Stimulated activated effector memory CD8-positive, alpha-beta T cell treated with anti-CD3 and anti-CD28 coated beads, Interleukin-12 subunit alpha, Interleukin-12 subunit beta, amount 100 ng/mL, for 72 hours (primary cell): ENCODE results near the gene NTN3.
A peak's percentile ranks its signal among the peaks of the same experiment; 100 is the strongest.
"Not testable (repeated sequence)": the region's sequence is repeated elsewhere in the genome, so short reads cannot be mapped to it uniquely, and the experiment has no call there.

Experiments
- ATAC-seq: fragments of 150-1000 bp; cut with Tn5 transposase; 2 replicates; pipeline ENCODE4 v1.10.0; 2021
- DNase-seq, 2 donors: peaks; one replicate each; pipeline ENCODE4 v3.0.0; 2021 to 2022; ENCODE audit warnings: low spot score in 2 of 2
- H3K27ac Mint-ChIP-seq: one replicate; pipeline ENCODE4 v1.8.0; 2022; ENCODE audit warnings: mild to moderate bottlenecking, mixed read lengths
- H3K36me3 Mint-ChIP-seq: one replicate; pipeline ENCODE4 v1.8.0; 2022; ENCODE audit warnings: mild to moderate bottlenecking, mixed read lengths
- H3K4me1 Mint-ChIP-seq: one replicate; pipeline ENCODE4 v1.8.0; 2022; ENCODE audit warnings: mixed read lengths
- H3K4me3 Mint-ChIP-seq: one replicate; pipeline ENCODE4 v1.8.0; 2022; ENCODE audit warnings: mild to moderate bottlenecking, mixed read lengths
- H3K9me3 Mint-ChIP-seq: one replicate; pipeline ENCODE4 v1.8.0; 2022; ENCODE audit warnings: mixed read lengths

NTN3 gene

DNA sequence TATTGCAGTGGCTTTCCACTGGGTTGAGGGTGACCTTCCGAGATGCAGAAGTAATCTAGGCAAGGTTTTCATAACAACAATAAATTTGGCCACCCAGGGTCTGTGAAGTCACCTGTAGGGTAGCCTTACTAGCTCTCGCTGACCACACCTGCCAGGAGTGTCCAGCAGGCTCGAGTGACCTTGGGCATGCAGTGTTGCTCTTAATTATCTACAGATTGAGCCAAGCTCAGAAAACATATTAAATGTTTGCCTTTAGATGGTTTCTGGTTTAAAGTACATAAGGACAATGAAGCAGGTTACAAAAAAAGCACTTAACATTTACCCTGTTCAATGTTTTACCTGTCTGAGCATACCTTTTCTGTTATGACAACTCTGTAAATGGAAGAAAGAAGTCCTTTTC lies 5.6 kb downstream of the NTN3 start:
- Mint-ChIP-seq H3K36me3 (peaks cover 13% of the 10 kb centered on the region), H3K27ac (no peak overlapping the region), H3K9me3 (no peaks in the 10 kb centered on the region), H3K4me1 (peaks cover 27% of the 10 kb centered on the region), H3K4me3 (peak overlapping the region; percentile 71)
- ATAC-seq: no peak
- DNase-seq: no peak

DNA sequence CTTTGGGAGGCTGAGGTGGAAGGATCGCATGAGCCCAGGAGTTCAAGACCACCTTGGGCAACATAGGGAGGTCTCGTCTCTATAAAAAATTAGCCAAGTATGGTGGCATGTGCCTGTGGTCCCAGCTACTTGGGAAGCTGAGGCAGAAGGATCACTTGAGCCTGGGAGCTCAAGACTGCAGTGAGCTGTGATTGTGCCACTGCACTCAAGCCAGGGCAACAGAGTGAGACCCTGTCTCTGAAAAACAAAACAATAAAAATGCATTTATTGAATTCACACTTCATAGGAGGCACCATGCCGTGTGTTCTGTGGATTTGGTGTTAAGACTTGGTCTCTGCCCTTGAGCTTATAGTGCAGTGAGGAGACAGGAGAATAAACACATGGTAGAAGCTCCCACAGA lies 6.2 kb downstream of the NTN3 start:
- H3K27ac Mint-ChIP-seq: peak overlapping the region; percentile 70
- no peaks in the 10 kb centered on the region for H3K9me3 Mint-ChIP-seq

DNA sequence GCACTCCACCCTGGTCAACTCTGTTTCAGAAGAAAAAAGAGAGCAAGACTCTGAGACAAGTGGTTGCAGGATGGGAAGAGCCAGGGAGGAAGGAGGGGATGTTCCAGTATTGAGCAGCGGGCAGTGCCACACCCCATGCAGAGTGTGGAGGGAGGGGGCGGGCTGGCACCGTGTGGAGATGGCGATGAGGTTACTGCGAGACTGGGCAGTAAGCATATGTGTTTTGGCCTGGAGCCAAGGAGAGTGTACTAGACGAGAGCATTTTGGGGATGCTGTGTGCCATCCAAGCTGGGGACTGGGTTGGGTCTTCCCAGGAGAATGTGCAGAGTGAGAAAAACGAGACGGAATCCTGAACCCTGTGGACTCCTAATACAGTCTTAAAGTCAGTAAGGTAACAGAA lies 7.2 kb downstream of the NTN3 start:
- peaks cover 13% of the 10 kb centered on the region for H3K36me3 Mint-ChIP-seq
- no peak overlapping the region for H3K4me3 Mint-ChIP-seq
- DNase-seq (no peak), ATAC-seq (no peak)
- H3K27ac Mint-ChIP-seq: no peak overlapping the region
- H3K4me1 Mint-ChIP-seq: peaks cover 35% of the 10 kb centered on the region
- no peaks in the 10 kb centered on the region for H3K9me3 Mint-ChIP-seq

More for the DNA sequence above, 6.2 kb downstream of the NTN3 start:
- H3K4me3 Mint-ChIP-seq: no peak overlapping the region
- no peak for DNase-seq
- H3K4me1 Mint-ChIP-seq: peaks cover 33% of the 10 kb centered on the region
- H3K36me3 Mint-ChIP-seq: peaks cover 13% of the 10 kb centered on the region
- ATAC-seq: no peak

DNA sequence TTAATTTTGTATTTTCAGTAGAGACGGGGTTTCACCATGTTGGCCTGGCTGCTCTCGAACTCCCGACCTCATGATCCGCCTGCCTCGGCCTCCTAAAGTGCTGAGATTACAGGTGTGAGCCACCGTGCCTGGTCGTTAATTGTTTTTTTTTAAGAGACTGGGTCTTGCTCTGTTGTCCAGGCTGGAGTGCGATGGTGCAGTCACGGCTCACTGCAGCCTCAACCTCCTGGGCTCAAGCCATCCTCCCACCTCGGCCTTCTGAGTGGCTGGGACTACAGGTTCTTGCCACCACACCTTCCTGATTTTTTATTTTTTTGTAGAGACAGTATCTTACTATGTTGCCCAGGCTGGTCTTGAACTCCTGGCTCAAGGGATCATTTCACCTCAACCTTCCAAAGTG lies 8.9 kb downstream of the NTN3 start:
- not testable (repeated sequence) for DNase-seq, ATAC-seq, H3K9me3 Mint-ChIP-seq, H3K4me3 Mint-ChIP-seq
- Mint-ChIP-seq H3K27ac (peak overlapping the region; percentile 12), H3K36me3 (peaks cover 13% of the 10 kb centered on the region), H3K4me1 (peaks cover 51% of the 10 kb centered on the region)

DNA sequence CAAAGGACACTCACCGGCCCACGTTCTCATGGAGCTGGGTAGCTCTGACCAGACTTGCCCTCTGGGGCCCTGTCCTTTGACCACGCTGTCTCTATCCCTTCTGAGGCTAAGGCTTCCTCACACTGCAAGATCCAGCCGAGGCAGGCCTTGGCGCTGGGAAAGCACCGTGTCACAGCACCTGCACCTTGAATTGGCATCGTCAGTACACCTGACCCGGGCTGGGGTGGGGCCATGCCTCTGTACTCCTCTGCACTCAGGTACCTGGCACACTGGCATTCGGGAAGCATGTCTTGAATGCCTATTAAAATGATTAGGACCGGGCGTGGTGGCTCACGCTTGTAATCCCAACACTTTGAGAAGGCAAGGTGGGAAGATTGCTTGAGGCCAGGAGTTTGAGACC lies 9.9 kb downstream of the NTN3 start:
- no peak overlapping the region for H3K4me3 Mint-ChIP-seq
- DNase-seq (no peak), ATAC-seq (no peak)
- H3K36me3 Mint-ChIP-seq: peaks cover 13% of the 10 kb centered on the region
- peaks cover 53% of the 10 kb centered on the region for H3K4me1 Mint-ChIP-seq
- H3K9me3 Mint-ChIP-seq: no peaks in the 10 kb centered on the region
- peak overlapping the region; percentile 12 for H3K27ac Mint-ChIP-seq

DNA sequence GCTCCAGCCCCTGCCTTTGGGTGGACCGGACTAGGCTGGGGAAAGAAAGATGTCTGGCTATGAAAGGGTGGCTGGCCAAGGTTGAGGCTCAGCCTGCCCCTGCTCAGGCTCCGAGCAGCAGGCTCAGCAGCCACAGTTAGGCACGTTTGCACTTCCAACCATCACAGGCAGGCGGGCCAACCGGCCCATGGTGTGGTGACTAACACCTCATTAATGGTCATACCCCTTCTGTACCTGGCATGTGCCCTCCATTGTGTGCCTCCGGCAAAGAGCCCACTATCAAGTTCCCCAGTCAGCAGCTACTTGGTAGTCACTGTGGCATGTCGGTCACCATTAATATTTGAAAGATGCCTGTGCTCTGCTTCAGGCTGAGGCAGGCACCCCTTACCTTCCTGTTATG lies 10.6 kb downstream of the NTN3 start:
- H3K36me3 Mint-ChIP-seq: peaks cover 13% of the 10 kb centered on the region
- DNase-seq (no peak), ATAC-seq (no peak)
- H3K27ac Mint-ChIP-seq: peak overlapping the region; percentile 82
- H3K4me1 Mint-ChIP-seq: peaks cover 51% of the 10 kb centered on the region
- H3K9me3 Mint-ChIP-seq: no peaks in the 10 kb centered on the region
- no peak overlapping the region for H3K4me3 Mint-ChIP-seq

DNA sequence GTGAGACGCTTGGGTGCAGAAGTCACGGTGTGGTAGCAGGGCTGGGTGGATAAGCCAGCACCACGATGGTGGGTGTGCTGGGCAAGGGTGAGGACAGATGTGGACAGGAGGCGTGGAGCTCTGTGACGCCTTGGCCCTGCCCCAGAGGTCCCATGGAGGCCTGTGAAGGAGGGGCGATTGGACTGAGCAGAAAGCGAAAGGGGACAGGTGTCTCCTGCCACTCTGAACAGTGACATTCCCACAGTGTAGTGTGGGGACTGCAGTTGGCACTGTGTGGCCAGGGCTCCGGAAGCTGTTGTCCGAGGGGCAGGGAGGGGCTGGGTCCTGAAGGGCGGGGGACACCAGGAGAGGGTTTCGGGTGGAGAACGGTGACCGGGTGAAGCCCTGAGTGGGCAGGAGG lies 11.2 kb downstream of the NTN3 start:
- Mint-ChIP-seq H3K9me3 (no peaks in the 10 kb centered on the region), H3K27ac (peak overlapping the region; percentile 82), H3K36me3 (peaks cover 13% of the 10 kb centered on the region), H3K4me1 (peaks cover 52% of the 10 kb centered on the region), H3K4me3 (no peak overlapping the region)
- DNase-seq (no peak), ATAC-seq (no peak)

DNA sequence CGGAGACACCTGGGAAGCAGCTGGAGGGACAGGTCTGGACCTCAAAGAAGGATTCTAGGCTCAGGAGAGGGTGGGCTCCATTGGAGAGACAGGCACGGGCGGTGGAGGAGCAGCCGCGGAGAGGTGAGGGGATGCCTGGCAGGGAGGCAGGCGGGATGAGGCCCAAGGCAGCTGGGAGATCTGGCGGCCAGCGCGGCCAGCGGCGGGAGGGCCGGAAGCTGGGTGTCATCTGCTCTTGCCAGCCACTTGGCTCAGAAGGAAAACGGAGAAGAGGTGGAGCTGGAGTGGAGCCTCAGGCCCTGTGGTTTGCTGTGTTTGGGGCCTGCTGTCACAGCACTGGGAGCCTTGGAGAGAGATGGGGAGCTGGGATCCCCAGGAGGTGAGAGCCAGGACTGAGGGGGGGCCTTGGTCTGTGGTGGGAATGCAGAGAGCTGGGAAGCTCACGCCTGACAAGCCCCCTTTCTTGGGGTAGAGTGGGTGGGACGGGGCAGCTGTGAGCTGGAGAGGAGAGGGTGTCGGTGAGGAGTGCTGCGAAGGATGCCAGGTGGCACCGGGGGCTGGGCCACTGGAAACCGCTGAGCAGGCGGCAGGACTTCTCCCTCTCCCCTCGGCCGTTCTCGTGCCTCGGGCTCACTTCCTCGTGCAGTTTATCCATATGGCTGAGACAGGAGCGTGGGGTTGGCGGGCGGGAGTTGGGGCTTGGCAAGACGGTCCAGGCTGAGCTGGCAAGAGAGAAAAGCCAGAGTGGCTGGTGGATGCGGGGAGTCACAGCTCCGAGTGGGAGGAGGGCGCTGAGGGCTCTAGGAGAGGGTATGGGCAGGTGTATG lies 11.8 kb downstream of the NTN3 start:
- H3K9me3 Mint-ChIP-seq: no peaks in the 10 kb centered on the region
- H3K4me1 Mint-ChIP-seq: peaks cover 51% of the 10 kb centered on the region
- no peak overlapping the region for H3K4me3 Mint-ChIP-seq
- DNase-seq: no peak
- no peak for ATAC-seq
- peak overlapping the region; percentile 82 for H3K27ac Mint-ChIP-seq
- peaks cover 7% of the 10 kb centered on the region for H3K36me3 Mint-ChIP-seq

DNA sequence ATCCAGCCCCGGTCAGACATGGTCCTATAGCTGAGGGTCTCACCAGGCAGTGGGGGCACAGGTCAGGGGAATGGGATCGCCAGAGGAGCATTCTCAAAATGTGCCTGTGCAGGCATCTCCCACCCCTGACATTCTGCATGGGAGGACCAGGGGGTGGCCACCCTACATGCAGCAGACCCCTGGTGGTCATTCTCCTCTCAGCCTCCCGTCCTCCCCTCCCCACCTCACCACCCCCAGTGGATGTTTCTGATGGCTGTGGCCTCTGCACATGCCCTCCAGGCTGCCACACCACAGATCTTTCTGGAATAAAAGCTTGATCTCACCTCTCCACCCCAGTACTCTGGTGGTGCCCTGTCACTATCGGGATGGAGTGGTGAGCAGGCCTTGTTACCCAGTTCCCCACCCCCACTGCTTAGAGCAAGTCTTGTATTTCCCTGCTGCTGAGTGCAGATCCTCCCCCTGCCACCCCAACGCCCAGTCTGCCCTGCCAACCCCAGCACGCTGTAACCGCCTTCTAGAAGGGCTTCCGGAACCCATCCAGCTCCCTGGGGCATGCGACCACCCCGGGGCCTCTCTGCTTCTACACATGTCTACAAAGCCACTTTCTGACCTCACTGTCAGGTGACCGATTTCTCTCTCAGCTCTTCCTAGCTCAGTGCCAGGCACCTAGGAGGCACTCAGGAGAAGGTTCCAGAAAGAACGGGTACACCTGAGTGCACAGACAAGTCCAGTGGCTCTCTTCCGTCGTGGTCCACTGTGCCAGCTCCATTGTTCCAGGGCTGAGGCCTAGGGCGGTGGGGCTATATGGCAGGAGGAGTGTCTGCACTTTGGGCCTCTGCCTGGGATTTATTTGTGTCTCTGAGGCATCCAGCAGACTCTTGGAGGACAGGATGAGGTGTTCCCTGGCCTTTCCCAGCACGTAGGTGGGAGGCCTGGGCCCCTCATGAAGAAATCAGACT lies 13.1 kb downstream of the NTN3 start:
- Mint-ChIP-seq H3K9me3 (no peaks in the 10 kb centered on the region), H3K27ac (peak overlapping the region; percentile 82), H3K4me3 (no peak overlapping the region), H3K36me3 (no peaks in the 10 kb centered on the region), H3K4me1 (peaks cover 50% of the 10 kb centered on the region)
- DNase-seq (no peak), ATAC-seq (no peak)

DNA sequence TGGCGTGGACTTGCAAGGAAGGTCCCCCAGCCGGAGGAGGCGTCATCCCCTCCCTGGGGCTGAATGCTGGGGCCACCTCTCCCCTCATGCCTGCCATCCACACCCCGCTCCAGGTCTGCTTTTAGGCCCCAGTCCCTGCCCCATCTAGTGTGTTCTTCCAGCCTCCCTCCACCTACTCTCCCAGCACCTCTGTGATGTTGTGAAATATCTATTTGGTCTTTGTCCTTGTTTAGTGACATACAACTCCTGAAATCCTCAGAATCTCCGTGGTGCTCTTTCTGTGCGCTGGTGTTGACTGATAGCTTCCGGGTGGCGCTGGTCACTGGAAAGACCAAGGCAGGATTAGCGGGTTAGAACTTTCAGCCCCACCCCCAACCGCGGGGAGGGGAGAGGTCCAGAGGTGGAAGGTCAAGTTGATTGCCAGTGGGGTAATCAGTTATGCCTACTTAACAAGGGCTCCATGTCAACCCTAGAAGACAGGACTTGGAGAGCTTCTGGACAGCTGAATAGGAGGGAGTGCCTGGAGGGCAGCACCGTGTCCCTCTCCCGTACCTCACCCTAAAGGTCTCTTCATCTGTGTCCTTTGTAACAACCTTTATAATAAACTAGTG lies 13.9 kb downstream of the NTN3 start:
- Mint-ChIP-seq H3K9me3 (no peaks in the 10 kb centered on the region), H3K4me1 (peaks cover 50% of the 10 kb centered on the region), H3K4me3 (no peak overlapping the region), H3K36me3 (no peaks in the 10 kb centered on the region), H3K27ac (peak overlapping the region; percentile 82)
- ATAC-seq (no peak), DNase-seq (no peak)

DNA sequence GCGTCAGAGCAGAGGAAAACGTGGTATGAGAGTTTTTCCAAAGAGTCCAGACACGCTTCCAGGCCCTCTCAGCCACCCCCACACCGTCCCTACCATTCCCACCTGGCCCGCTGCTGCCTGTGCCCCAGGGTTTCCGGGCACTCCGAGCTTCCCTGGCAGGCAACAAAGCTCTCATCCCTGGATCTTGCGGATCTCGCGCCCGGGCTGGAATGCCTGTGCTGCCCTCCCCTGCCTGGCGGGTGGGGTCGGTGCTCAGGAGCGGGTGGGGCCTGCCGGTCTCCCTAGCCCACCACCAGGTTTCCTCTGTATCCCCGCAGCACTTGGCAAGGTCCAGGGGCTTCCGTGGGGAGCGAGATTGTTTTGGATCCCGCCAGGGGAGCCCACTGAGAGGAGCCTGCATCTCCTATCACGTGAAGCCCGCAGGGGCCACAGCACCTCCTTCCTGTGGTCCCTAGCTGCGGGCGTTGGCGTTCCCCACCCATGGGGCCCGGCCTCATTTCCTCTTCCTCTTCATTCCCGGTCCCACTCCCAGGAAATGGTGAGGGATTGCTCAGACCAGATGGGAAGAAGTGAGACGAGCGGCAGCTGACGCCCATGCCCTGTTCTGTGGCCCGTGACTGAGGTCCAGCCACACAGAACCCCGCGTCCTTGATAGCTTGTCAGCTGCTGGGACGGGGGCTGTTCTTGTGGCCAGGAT lies 14.9 kb downstream of the NTN3 start:
- Mint-ChIP-seq H3K9me3 (no peaks in the 10 kb centered on the region), H3K4me1 (peaks cover 50% of the 10 kb centered on the region), H3K36me3 (no peaks in the 10 kb centered on the region), H3K4me3 (no peak overlapping the region), H3K27ac (peak overlapping the region; percentile 93)
- DNase-seq (no peak), ATAC-seq (no peak)

DNA sequence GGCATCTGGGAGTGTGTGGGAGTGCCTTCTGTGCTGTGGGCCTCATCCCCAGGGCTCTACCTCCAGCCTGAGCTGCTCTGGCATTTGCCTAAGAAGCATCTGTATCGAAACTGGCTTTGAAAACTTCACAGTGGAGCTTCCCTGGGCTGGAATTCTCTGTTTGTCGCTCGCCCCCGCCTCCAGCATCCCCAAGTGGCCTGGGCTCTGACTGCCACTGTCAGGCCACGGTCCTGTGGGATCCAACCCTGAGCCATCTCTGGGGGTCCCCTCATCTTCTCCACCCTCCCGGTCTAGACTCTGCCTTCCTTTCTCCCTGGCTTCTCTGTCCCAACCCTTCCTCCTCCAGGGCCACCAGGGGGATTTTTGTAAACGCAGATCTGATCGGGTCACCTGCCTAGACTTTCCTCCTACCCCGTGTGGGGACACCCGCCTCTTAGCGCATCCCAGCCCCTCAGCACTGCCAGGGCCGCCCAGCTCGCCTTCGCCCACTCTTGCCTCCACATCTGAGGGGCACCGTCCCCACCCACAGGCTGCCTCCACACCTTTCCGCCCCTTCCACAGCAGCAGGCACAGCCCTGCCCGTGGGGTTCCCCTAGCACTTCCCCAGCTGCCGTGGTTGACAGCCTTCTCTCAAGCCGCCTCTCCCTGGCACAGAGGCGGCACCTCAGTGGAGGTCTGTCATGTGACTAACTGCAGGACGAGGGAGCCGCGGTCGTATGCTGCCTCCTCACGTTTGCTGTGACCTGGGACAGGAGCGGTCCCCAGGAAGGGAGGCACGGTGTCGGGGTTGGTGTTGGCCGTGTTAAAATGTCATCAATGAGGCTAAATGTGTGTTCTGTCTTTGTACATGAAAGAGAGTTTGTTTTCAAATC lies 15.8 kb downstream of the NTN3 start:
- Mint-ChIP-seq H3K36me3 (no peaks in the 10 kb centered on the region), H3K4me3 (peak overlapping the region; percentile 64)
- ATAC-seq: peak; percentile 94

DNA sequence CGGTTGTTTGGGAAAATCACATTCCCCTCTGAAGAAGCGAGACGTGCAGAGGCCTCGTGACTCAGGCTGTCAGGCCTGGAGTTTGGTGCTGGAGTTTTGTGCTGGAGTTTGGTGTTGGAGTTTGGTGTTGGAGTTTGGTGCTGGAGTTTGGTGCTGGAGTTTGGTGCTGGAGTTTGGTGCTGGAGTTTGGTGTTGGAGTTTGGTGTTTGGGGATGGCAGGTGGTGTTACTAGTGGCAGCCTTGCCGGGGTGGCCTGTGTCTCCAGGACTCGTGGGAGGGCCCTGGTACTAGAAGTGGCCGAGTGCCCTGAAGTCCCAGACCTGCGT lies 16.4 kb downstream of the NTN3 start:
- H3K36me3 Mint-ChIP-seq: no peaks in the 10 kb centered on the region
- peak overlapping the region; percentile 64 for H3K4me3 Mint-ChIP-seq
- ATAC-seq (no peak), DNase-seq (no peak)
- peaks cover 43% of the 10 kb centered on the region for H3K4me1 Mint-ChIP-seq
- peak overlapping the region; percentile 93 for H3K27ac Mint-ChIP-seq
- H3K9me3 Mint-ChIP-seq: no peaks in the 10 kb centered on the region

More for the DNA sequence above, 15.8 kb downstream of the NTN3 start:
- DNase-seq: peak; percentile 50 to 69
- Mint-ChIP-seq H3K9me3 (no peaks in the 10 kb centered on the region), H3K27ac (peak overlapping the region; percentile 93), H3K4me1 (peaks cover 49% of the 10 kb centered on the region)

DNA sequence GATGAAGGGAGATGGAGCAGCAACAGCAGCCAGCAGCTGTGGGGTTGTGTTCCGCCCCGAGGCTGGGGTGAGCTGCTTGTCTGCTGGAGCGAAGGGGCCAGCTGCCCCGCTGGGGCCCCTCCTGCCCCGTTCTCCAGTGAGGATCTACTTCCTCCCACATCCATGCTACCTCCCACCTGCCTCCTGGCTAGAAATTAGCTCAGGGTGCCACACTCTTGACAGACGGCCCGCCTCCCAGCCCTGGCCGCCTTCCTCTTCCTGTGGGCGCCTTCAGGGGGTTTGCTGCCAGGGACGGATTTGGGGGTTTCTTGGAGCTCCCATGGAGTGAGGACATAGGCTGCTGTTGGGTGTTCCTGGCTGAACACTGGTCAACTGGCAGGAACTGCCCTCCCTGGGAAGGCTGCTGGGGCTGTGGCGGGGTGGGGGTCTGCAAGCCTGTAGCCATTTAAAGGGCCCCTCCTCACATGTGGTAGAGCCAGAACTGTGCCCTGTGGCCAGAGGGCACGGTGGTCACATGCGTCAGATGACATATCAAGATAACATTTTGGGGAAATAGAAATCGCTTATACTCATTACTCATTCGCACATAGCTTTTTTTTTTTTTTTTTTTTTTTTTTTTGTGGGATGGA lies 16.9 kb downstream of the NTN3 start:
- Mint-ChIP-seq H3K36me3 (no peaks in the 10 kb centered on the region), H3K4me3 (peak overlapping the region; percentile 64), H3K27ac (no peak overlapping the region), H3K4me1 (peaks cover 39% of the 10 kb centered on the region), H3K9me3 (no peaks in the 10 kb centered on the region)
- DNase-seq: no peak
- no peak for ATAC-seq
